ENCODE measurements around the gene GUCA1A. TPM values are rescaled to one million over a fixed set of nuclear protein-coding genes. Genes with fewer than 3 reads are reported as not detected.

GUCA1A gene
- polyA plus RNA-seq, 3 donors: 0.24 TPM; not detected in 2

Other genes starting within 250 kb of the GUCA1A start
- gene CCND3, start 231.6 kb upstream of the GUCA1A start, polyA plus RNA-seq (ENCODE audit: insufficient read length in 3 of 3): 10 to 100 TPM; 25.9 to 32.8 (median 32.7) TPM
- gene TAF8, start 122.8 kb upstream of the GUCA1A start, polyA plus RNA-seq (ENCODE audit: insufficient read length in 3 of 3): 10 to 100 TPM; 18.6 to 28.1 (median 26.3) TPM
- gene C6orf132, start 30.7 kb upstream of the GUCA1A start, polyA plus RNA-seq (ENCODE audit: insufficient read length in 3 of 3): 1 to 10 TPM; 5.0 to 5.8 (median 5.2) TPM
- gene GUCA1B, start 21.6 kb downstream of the GUCA1A start, polyA plus RNA-seq (ENCODE audit: insufficient read length in 3 of 3): 1 to 10 TPM; 1.3 to 2.7 (median 1.8) TPM
- 10 to 100 TPM; 26.2 to 29.3 (median 26.9) TPM for gene MRPS10, start 44.5 kb downstream of the GUCA1A start, polyA plus RNA-seq (ENCODE audit: insufficient read length in 3 of 3)